Peyer's patch (tissue), 4 donors: ENCODE data around the gene TMEM127. TPM values are rescaled to one million over a fixed set of nuclear protein-coding genes. Genes with fewer than 3 reads are reported as not detected.

Source experiments
- DNase-seq, 3 donors: peaks; one replicate each; pipeline ENCODE4 v3.0.0-alpha.2; 2017 to 2019
- H3K27ac ChIP-seq, 4 donors: fragments of 200-600 bp; sonication (generic); one replicate each; pipeline ENCODE4 v1.5.1; 2016 to 2019
- H3K27me3 ChIP-seq, 2 donors: fragments of 200-600 bp; sonication (generic); one replicate each; pipeline ENCODE4 v1.5.1; 2019
- H3K36me3 ChIP-seq, 3 donors: fragments of 200-600 bp; sonication (generic); one replicate each; pipeline ENCODE4 v1.5.1; 2016 to 2019
- H3K4me1 ChIP-seq, 4 donors: fragments of 200-600 bp; sonication (generic); one replicate each; pipeline ENCODE4 v1.5.1; 2016 to 2019
- H3K4me3 ChIP-seq, 4 donors: fragments of 200-600 bp; sonication (generic); 1 replicate in 3 of 4; 2 replicates in 1 of 4; pipeline ENCODE4 v1.5.1; 2016 to 2019; ENCODE audit warnings: mild to moderate bottlenecking in 1 of 4
- H3K9me3 ChIP-seq, 4 donors: fragments of 200-600 bp; sonication (generic); one replicate each; pipeline ENCODE4 v1.5.1; 2016 to 2019; ENCODE audit warnings: mild to moderate bottlenecking in 1 of 4
- CTCF ChIP-seq, 6 experiments: fragments of 450-650 bp in 4 of 6; fragments of 200-600 bp in 2 of 6; sonication (generic) in 1 of 6; IDR thresholded peaks; one replicate each; pipeline ENCODE4 v1.5.1; 2017 to 2019; ENCODE audit warnings: antibody characterized with exemption in 6 of 6, mild to moderate bottlenecking in 3 of 6, moderate library complexity in 1 of 6
- POLR2A ChIP-seq, 2 donors: fragments of 450-650 bp; IDR thresholded peaks; one replicate each; pipeline ENCODE4 v1.5.1; 2017; ENCODE audit warnings: antibody characterized with exemption in 2 of 2, mild to moderate bottlenecking in 2 of 2, moderate library complexity in 2 of 2
- total RNA-seq, 4 donors: library from RNA; depleted of rRNA; stranded (reverse); fragments of >200 nt; gene quantifications; one replicate each; pipeline ENCODE4 v1.1.0, GENCODE V29; 2016

The TMEM127 gene
- total RNA-seq, 4 donors from 2014 or later: 25.6 to 81.4 (median 67.1) TPM

- Histone ChIP-seq H3K27ac (no peak overlapping the region), H3K36me3 (no peaks in the 10 kb centered on the region), H3K27me3 (no peaks in the 10 kb centered on the region), H3K4me3 (no peak overlapping the region), H3K4me1 (peaks cover 0 to 8% (median 3%) of the 10 kb centered on the region in 4 donors), H3K9me3 (no peaks in the 10 kb centered on the region)
- no peak for DNase-seq
- TF ChIP-seq CTCF (IDR thresholded peaks at IDR 0.05): no peak
Observed at GRCh38 chr2:96243843-96244242, 22.0 kb downstream of the TMEM127 start.

- TF ChIP-seq CTCF (IDR thresholded peaks at IDR 0.05) (no peak), POLR2A (IDR thresholded peaks at IDR 0.05) (no peak)
Observed at GRCh38 chr2:96241900-96242611, 23.7 kb downstream of the TMEM127 start.

GRCh38 chr2:96241227-96241626 lies 24.6 kb downstream of the TMEM127 start:
- no peak for DNase-seq
- Histone ChIP-seq H3K9me3 (no peaks in the 10 kb centered on the region), H3K4me3 (no peak overlapping the region), H3K27ac (peak overlapping the region; percentile 35 to 82 (median 70)), H3K27me3 (no peaks in the 10 kb centered on the region), H3K36me3 (no peaks in the 10 kb centered on the region), H3K4me1 (peaks cover 0 to 8% (median 3%) of the 10 kb centered on the region in 4 donors)
- TF ChIP-seq POLR2A (IDR thresholded peaks at IDR 0.05) (no peak), CTCF (IDR thresholded peaks at IDR 0.05) (no peak)

More at GRCh38 chr2:96241900-96242611, 23.7 kb downstream of the TMEM127 start:
- DNase-seq: peak in 2 of 3 donors; percentile 77 to 79
- peak overlapping the region; percentile 59 to 82 (median 72) for H3K27ac ChIP-seq
- H3K27me3 ChIP-seq: no peaks in the 10 kb centered on the region
- peaks cover 0 to 8% (median 3%) of the 10 kb centered on the region in 4 donors for H3K4me1 ChIP-seq
- no peaks in the 10 kb centered on the region for H3K9me3 ChIP-seq
- no peak overlapping the region for H3K4me3 ChIP-seq
- H3K36me3 ChIP-seq: no peaks in the 10 kb centered on the region

GRCh38 chr2:96240341-96241038 lies 25.3 kb downstream of the TMEM127 start:
- peaks cover 0 to 8% (median 3%) of the 10 kb centered on the region in 4 donors for H3K4me1 ChIP-seq
- no peaks in the 10 kb centered on the region for H3K9me3 ChIP-seq
- TF ChIP-seq CTCF (IDR thresholded peaks at IDR 0.05) (no peak), POLR2A (IDR thresholded peaks at IDR 0.05) (no peak)
- no peak for DNase-seq
- no peaks in the 10 kb centered on the region for H3K27me3 ChIP-seq
- H3K4me3 ChIP-seq: no peak overlapping the region
- H3K27ac ChIP-seq: peak overlapping the region in 2 of 4 donors; percentile 35 to 82
- H3K36me3 ChIP-seq: no peaks in the 10 kb centered on the region

- Histone ChIP-seq H3K36me3 (no peaks in the 10 kb centered on the region), H3K9me3 (no peaks in the 10 kb centered on the region), H3K27me3 (no peaks in the 10 kb centered on the region), H3K4me1 (peaks cover 0 to 8% (median 3%) of the 10 kb centered on the region in 4 donors), H3K27ac (no peak overlapping the region), H3K4me3 (no peak overlapping the region)
- DNase-seq: no peak
- TF ChIP-seq CTCF (IDR thresholded peaks at IDR 0.05): no peak
- no peak for TF ChIP-seq POLR2A (IDR thresholded peaks at IDR 0.05)
Observed at GRCh38 chr2:96239745-96240264, 26.0 kb downstream of the TMEM127 start.
